CD14-positive monocyte (primary cell): ENCODE measurements around the gene SPON2. TPM values are rescaled to one million over a fixed set of nuclear protein-coding genes. Genes with fewer than 3 reads are reported as not detected.
A peak's percentile ranks its signal among the peaks of the same experiment; 100 is the strongest.

Experiments used
- DNase-seq, 3 donors: peaks; one replicate each; pipeline ENCODE4 v3.0.0-alpha.2; 2011 to 2022
- H2AFZ ChIP-seq: 2 replicates; pipeline ENCODE4 v1.6.0; 2012; ENCODE audit warnings: mild to moderate bottlenecking, low read depth, low read length, inconsistent platforms; ENCODE audit not compliant: insufficient read depth, poor library complexity, severe bottlenecking
- H3K27ac ChIP-seq, 2 donors: 1 replicate in 1 of 2; 2 replicates in 1 of 2; pipeline ENCODE4 v1.5.1; 2012 to 2013; ENCODE audit warnings: low read length in 2 of 2, control low read depth in 1 of 2, inconsistent platforms in 1 of 2, low read depth in 1 of 2, mild to moderate bottlenecking in 1 of 2
- H3K27me3 ChIP-seq, 2 donors: one replicate each; pipeline versions ENCODE4 v1.6.0 to v1.6.1; 2011 to 2013; ENCODE audit warnings: low read length in 2 of 2; ENCODE audit not compliant: control insufficient read depth in 2 of 2, insufficient read depth in 2 of 2
- H3K36me3 ChIP-seq, 2 donors: replicated peaks in 1 of 2; 1 replicate in 1 of 2; 2 replicates in 1 of 2; pipeline versions ENCODE4 v1.5.1 to v1.6.1; 2012 to 2013; ENCODE audit warnings: low read length in 2 of 2, control low read depth in 1 of 2, inconsistent platforms in 1 of 2, mild to moderate bottlenecking in 1 of 2; ENCODE audit not compliant: insufficient read depth in 2 of 2, control insufficient read depth in 1 of 2
- H3K4me1 ChIP-seq, 2 donors: 1 replicate in 1 of 2; 2 replicates in 1 of 2; pipeline versions ENCODE4 v1.5.1 to v1.6.1; 2012 to 2013; ENCODE audit warnings: low read length in 2 of 2, control low read depth in 1 of 2, inconsistent platforms in 1 of 2, mild to moderate bottlenecking in 1 of 2, moderate library complexity in 1 of 2; ENCODE audit not compliant: insufficient read depth in 2 of 2, control insufficient read depth in 1 of 2
- H3K4me2 ChIP-seq: replicated peaks from 2 replicates; pipeline ENCODE3; 2012; ENCODE audit warnings: low read length, moderate library complexity, mild to moderate bottlenecking; ENCODE audit not compliant: poor library complexity, severe bottlenecking; ENCODE audit errors: extremely low read depth
- H3K4me3 ChIP-seq, 3 experiments: fragments of 200-600 bp in 1 of 3; sonication (generic) in 1 of 3; replicated peaks in 1 of 3; 1 replicate in 2 of 3; 2 replicates in 1 of 3; pipeline ENCODE4 v1.5.1; 2011 to 2013; ENCODE audit warnings: low read length in 3 of 3, mild to moderate bottlenecking in 3 of 3, control low read depth in 2 of 3, low read depth in 2 of 3, inconsistent platforms in 1 of 3, moderate library complexity in 1 of 3
- H3K79me2 ChIP-seq: 2 replicates; pipeline ENCODE4 v1.6.0; 2012; ENCODE audit warnings: mild to moderate bottlenecking, control low read depth, inconsistent platforms, low read length, moderate library complexity; ENCODE audit not compliant: insufficient read depth
- H3K9ac ChIP-seq: 2 replicates; pipeline ENCODE4 v1.6.0; 2017; ENCODE audit warnings: low read length, mild to moderate bottlenecking; ENCODE audit not compliant: insufficient read depth, poor library complexity, severe bottlenecking
- H3K9me3 ChIP-seq, 2 donors: replicated peaks in 1 of 2; 1 replicate in 1 of 2; 2 replicates in 1 of 2; pipeline versions ENCODE4 v1.5.1 to v1.6.1; 2012 to 2013; ENCODE audit warnings: low read length in 2 of 2, control low read depth in 1 of 2; ENCODE audit not compliant: control insufficient read depth in 1 of 2, insufficient read depth in 1 of 2
- H4K20me1 ChIP-seq: 2 replicates; pipeline ENCODE4 v1.6.0; 2012; ENCODE audit warnings: mild to moderate bottlenecking, low read length, control low read depth, moderate library complexity; ENCODE audit not compliant: insufficient read depth
- H3K27ac Mint-ChIP-seq, 7 donors: one replicate each; pipeline ENCODE4 v1.8.0; 2020; ENCODE audit warnings: mild to moderate bottlenecking in 7 of 7, mixed read lengths in 7 of 7, moderate library complexity in 6 of 7, inconsistent platforms in 2 of 7
- H3K27me3 Mint-ChIP-seq, 3 donors: one replicate each; pipeline ENCODE4 v1.8.0; 2021 to 2022; ENCODE audit warnings: low read depth in 3 of 3, mild to moderate bottlenecking in 3 of 3, mixed read lengths in 3 of 3, moderate library complexity in 3 of 3, inconsistent platforms in 1 of 3
- H3K36me3 Mint-ChIP-seq, 2 donors: one replicate each; pipeline ENCODE4 v1.8.0; 2020; ENCODE audit warnings: mixed read lengths in 2 of 2, inconsistent platforms in 1 of 2, mild to moderate bottlenecking in 1 of 2
- H3K4me1 Mint-ChIP-seq: one replicate; pipeline ENCODE4 v1.8.0; 2020; ENCODE audit warnings: mild to moderate bottlenecking, mixed read lengths
- H3K4me3 Mint-ChIP-seq, 2 donors: one replicate each; pipeline ENCODE4 v1.8.0; 2020; ENCODE audit warnings: mild to moderate bottlenecking in 2 of 2, mixed read lengths in 2 of 2, moderate library complexity in 1 of 2
- H3K9me3 Mint-ChIP-seq, 7 donors: one replicate each; pipeline ENCODE4 v1.8.0; 2020 to 2022; ENCODE audit warnings: mixed read lengths in 7 of 7, mild to moderate bottlenecking in 6 of 7, moderate library complexity in 6 of 7, inconsistent platforms in 2 of 7
- WGBS: methylation state at CpG from one replicate; pipeline ENCODE4 v1.1.5; 2013; ENCODE audit warnings: missing lambda C conversion rate; ENCODE audit not compliant: insufficient coverage; 5-methylcytosine and 5-hydroxymethylcytosine counted together
- intact Hi-C, 2 donors: fragments of 100-400 bp; cut with micrococcal nuclease; formaldehyde crosslinking; loops; one replicate each; pipeline versions ENCODE4 v1.15.0 to v1.15.1; 2023
- polyA plus RNA-seq, 3 donors: library from polyadenylated mRNA; depleted of rRNA in 1 of 3; unstranded in 2 of 3; stranded (reverse) in 1 of 3; fragments of 300-500 nt in 2 of 3; fragments of >200 nt in 1 of 3; fragmentation: Illumina TruSeq in 2 of 3; gene quantifications; 1 replicate in 2 of 3; 2 replicates in 1 of 3; pipeline ENCODE4 v1.2.3, GENCODE V29; 2012 to 2021
- TF ChIP-seq, protein P1 (sequence below): fragments of 200-600 bp; IDR thresholded peaks from one replicate; pipeline ENCODE4 v1.8.0; 2022; ENCODE audit warnings: antibody characterized with exemption, mild to moderate bottlenecking

SPON2 gene
- polyA plus RNA-seq, 3 donors: 0.74 to 1.4 (median 0.90) TPM

GRCh38 chr4:1202526-1203011, 30.2 kb upstream of the SPON2 start:
- no peaks in the 10 kb centered on the region for H3K9me3 Mint-ChIP-seq
- Histone ChIP-seq H3K27ac (peak overlapping the region; percentile 26 to 79), H2AFZ (peak overlapping the region; percentile 65), H4K20me1 (no peaks in the 10 kb centered on the region), H3K79me2 (no peaks in the 10 kb centered on the region), H3K36me3 (no peaks in the 10 kb centered on the region), H3K27me3 (no peaks in the 10 kb centered on the region), H3K4me1 (peaks cover 28 to 30% of the 10 kb centered on the region in 2 donors), H3K4me3 (peak overlapping the region in 1 of 3 experiments; percentile 72), H3K4me2 (peak overlapping the region; percentile 80), H3K9me3 (no peaks in the 10 kb centered on the region), H3K9ac (peak overlapping the region; percentile 52)
- H3K27me3 Mint-ChIP-seq: peaks cover 0 to 6% (median 5%) of the 10 kb centered on the region in 3 donors
- WGBS: 75% methylated on average over 19 of the region's 19 CpGs
- peak overlapping the region in 4 of 7 donors; percentile 86 to 97 (median 92) for H3K27ac Mint-ChIP-seq
- TF ChIP-seq, protein P1, sequence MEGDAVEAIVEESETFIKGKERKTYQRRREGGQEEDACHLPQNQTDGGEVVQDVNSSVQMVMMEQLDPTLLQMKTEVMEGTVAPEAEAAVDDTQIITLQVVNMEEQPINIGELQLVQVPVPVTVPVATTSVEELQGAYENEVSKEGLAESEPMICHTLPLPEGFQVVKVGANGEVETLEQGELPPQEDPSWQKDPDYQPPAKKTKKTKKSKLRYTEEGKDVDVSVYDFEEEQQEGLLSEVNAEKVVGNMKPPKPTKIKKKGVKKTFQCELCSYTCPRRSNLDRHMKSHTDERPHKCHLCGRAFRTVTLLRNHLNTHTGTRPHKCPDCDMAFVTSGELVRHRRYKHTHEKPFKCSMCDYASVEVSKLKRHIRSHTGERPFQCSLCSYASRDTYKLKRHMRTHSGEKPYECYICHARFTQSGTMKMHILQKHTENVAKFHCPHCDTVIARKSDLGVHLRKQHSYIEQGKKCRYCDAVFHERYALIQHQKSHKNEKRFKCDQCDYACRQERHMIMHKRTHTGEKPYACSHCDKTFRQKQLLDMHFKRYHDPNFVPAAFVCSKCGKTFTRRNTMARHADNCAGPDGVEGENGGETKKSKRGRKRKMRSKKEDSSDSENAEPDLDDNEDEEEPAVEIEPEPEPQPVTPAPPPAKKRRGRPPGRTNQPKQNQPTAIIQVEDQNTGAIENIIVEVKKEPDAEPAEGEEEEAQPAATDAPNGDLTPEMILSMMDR: no peak
- H3K4me3 Mint-ChIP-seq: peak overlapping the region; percentile 80 to 88
- intact Hi-C loops: loop anchor here in 1 of 2 donors (5.0 kb wide), 2 partner anchors 35 to 70 kb away; no protein-coding TSS in a partner anchor
- peaks cover 2% of the 10 kb centered on the region in 2 donors for H3K36me3 Mint-ChIP-seq
- DNase-seq: no peak
- peaks cover 31% of the 10 kb centered on the region for H3K4me1 Mint-ChIP-seq

GRCh38 chr4:1201851-1202525, 29.6 kb upstream of the SPON2 start:
- peak; percentile 80 to 86 (median 86) for DNase-seq
- Histone ChIP-seq H2AFZ (peak overlapping the region; percentile 65), H3K36me3 (no peaks in the 10 kb centered on the region), H3K4me2 (peak overlapping the region; percentile 80), H3K27me3 (no peaks in the 10 kb centered on the region), H3K4me3 (peak overlapping the region in 2 of 3 experiments; percentile 42 to 72), H3K9me3 (no peaks in the 10 kb centered on the region), H3K4me1 (peaks cover 28 to 30% of the 10 kb centered on the region in 2 donors), H4K20me1 (no peaks in the 10 kb centered on the region), H3K9ac (peak overlapping the region; percentile 52), H3K79me2 (no peaks in the 10 kb centered on the region), H3K27ac (peak overlapping the region; percentile 26 to 79)
- Mint-ChIP-seq H3K4me1 (peaks cover 31% of the 10 kb centered on the region), H3K36me3 (peaks cover 2% of the 10 kb centered on the region in 2 donors), H3K9me3 (no peaks in the 10 kb centered on the region), H3K4me3 (peak overlapping the region; percentile 80 to 88), H3K27ac (peak overlapping the region; percentile 86 to 97 (median 92)), H3K27me3 (peaks cover 0 to 6% (median 5%) of the 10 kb centered on the region in 3 donors)
- WGBS: under 1% methylated on average over 24 of the region's 26 CpGs
- intact Hi-C loops: loop anchor here in 1 of 2 donors (5.0 kb wide), 2 partner anchors 35 to 70 kb away; no protein-coding TSS in a partner anchor
- TF ChIP-seq, protein P1: no peak
